CD4-positive, alpha-beta T cell treated with Interleukin-4 for 1 hour (primary cell): Measurements from ENCODE around the gene TMIGD3.

ENCODE experiments used
- DNase-seq, 2 donors: peaks; one replicate each; pipeline ENCODE4 v3.0.0-alpha.2; 2020 to 2022

Gene TMIGD3

GRCh38 chr1:111446546-111446945 lies 56.9 kb downstream of the TMIGD3 start:
- no peak for DNase-seq

GRCh38 chr1:111444031-111444430 lies 59.4 kb downstream of the TMIGD3 start:
- DNase-seq: no peak

DNA sequence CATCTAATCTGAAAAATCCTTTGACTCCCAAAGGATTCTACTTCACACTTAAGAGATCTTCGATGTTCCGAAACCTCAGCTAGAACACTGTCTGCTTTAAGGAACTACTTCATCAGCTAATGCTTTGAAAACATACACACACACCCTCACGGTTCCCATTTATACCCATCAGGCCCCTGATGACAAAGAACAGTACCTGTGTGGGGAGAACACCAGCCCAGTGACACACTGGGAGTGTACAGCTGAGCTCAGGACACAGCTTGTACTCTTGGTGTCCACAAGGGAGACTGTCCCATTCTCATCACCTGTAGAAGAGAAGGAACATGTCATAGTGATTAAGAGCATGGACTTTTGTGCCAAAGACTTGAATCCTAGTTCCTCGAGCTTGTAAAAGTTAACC lies 61.0 kb downstream of the TMIGD3 start:
- DNase-seq: no peak

DNA sequence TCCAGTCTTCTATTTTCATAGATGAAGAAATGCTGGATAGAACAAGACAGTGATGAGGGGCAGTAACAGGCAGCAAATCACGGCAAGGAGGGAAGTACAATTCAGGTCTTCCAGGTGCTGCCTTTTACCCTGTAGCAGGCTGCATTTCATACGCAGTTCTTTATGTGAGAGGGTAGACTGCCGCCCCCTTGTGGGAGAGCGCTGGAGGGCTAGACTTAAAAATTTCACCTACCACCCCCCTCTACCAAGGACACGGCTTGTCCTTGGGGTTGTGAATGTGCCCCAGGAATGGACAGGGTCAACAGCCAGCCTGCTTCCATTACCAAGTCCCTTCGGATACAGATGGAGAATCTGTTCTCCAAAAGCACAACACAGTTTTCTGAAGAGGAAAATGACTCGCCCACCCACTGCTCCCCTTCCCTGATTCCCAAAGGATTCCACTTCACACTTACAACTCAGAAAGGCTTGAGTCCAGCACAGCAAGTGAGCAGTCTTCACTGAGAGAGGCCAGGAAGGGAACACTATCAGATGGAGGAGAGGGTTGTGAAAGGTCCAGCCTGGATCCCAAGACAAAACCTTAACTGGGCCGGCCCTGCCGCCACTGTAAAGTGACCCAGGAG lies 61.8 kb downstream of the TMIGD3 start:
- peak; percentile 73 to 76 for DNase-seq

DNA sequence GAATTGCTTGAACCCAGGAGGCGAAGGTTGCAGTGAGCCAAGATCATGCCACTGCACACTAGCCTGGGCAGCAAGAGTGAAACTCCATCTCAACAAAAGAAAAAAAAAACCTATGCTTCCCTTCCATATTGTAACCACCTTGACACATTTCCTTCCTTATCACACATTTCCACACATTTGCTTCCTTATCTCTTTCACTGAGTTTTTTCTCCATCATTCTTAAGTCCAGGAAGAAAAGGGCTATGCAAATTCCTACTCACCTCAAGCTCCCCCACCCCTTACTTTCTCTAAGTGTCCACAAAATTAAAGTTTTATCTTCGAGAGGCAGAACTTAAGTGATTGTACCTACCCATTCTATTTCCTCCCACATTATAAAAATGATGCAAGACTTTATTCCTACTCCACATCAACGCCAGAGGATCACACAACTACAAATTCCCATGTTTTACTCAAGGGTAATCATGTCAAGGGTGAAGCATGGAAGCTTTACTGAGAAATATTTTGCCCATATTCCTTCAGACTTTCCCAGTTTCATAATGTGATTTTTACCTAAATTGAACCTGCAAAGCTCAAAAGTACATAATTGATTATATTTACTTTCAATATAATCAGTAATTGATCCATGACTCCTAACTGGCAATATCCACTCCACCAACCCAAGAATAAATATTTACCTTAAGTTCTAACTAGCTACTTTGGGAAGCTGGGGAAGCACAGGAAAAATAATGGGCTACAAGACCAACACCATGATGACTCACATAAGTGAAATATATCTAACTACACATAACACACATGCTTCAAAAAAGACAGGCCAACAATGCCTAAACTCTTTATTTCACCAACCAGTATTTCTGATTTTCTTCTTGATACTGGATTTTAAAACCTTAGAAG lies 63.7 kb downstream of the TMIGD3 start:
- no peak for DNase-seq

DNA sequence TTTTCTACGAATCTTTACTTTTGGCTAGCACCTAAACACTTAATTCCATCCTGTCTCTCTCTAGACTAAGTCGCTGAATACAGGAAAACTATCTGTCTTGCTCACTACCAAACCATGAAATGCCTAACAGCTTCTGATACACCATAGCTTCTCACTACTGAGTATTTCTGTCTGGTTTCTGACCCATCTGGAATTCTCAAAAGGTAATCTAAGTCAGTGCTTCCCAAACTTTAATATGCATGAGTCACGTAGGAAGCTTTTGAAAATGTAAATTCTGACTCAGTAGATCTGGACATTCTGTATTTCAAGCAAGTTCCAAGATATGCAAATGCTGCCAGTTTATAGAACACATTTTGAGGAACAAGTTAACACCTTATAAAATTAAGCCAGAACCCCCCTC lies 66.7 kb downstream of the TMIGD3 start:
- DNase-seq: no peak
